Endothelial cell (in vitro differentiated cells): ENCODE results near the gene MACC1. TPM values are rescaled to one million over a fixed set of nuclear protein-coding genes. Genes with fewer than 3 reads are reported as not detected.
"Not testable (repeated sequence)": the region's sequence is repeated elsewhere in the genome, so short reads cannot be mapped to it uniquely, and the experiment has no call there.

ENCODE experiments used
- DNase-seq: peaks from one replicate; pipeline ENCODE4 v3.0.0; 2021; ENCODE audit warnings: low spot score
- H3K27ac Mint-ChIP-seq: one replicate; pipeline ENCODE4 v1.8.0; 2021; ENCODE audit warnings: mixed read lengths, inconsistent platforms; ENCODE audit not compliant: unreplicated experiment
- H3K27me3 Mint-ChIP-seq: one replicate; pipeline ENCODE4 v1.8.0; 2021; ENCODE audit warnings: mild to moderate bottlenecking, moderate library complexity, mixed read lengths, inconsistent platforms; ENCODE audit not compliant: unreplicated experiment
- H3K36me3 Mint-ChIP-seq: one replicate; pipeline ENCODE4 v1.8.0; 2021; ENCODE audit warnings: mild to moderate bottlenecking, low read depth, mixed read lengths, inconsistent platforms; ENCODE audit not compliant: unreplicated experiment
- H3K4me1 Mint-ChIP-seq: one replicate; pipeline ENCODE4 v1.8.0; 2021; ENCODE audit warnings: mild to moderate bottlenecking, mixed read lengths, inconsistent platforms; ENCODE audit not compliant: unreplicated experiment
- H3K4me3 Mint-ChIP-seq: one replicate; pipeline ENCODE4 v1.8.0; 2021; ENCODE audit warnings: mild to moderate bottlenecking, mixed read lengths, inconsistent platforms; ENCODE audit not compliant: unreplicated experiment
- H3K9me3 Mint-ChIP-seq: one replicate; pipeline ENCODE4 v1.8.0; 2021; ENCODE audit warnings: mixed read lengths, inconsistent platforms; ENCODE audit not compliant: unreplicated experiment
- total RNA-seq: library from RNA; stranded (reverse); fragmentation: NEBNext Ultra II Directional; extraction: Animal tissue kit (Norgen Biotek cat#: 25700); gene quantifications from one replicate; pipeline ENCODE4 v1.2.1, GENCODE V29; 2021; ENCODE audit not compliant: unreplicated experiment
- TF ChIP-seq, protein P1 (sequence below): fragments of 200-600 bp; sonication (generic); IDR thresholded peaks from one replicate; pipeline ENCODE4 v1.5.0; 2021; ENCODE audit warnings: antibody characterized with exemption; ENCODE audit not compliant: unreplicated experiment

MACC1 gene
- total RNA-seq, 1 donor from 2014 or later: 0.69 TPM

DNA sequence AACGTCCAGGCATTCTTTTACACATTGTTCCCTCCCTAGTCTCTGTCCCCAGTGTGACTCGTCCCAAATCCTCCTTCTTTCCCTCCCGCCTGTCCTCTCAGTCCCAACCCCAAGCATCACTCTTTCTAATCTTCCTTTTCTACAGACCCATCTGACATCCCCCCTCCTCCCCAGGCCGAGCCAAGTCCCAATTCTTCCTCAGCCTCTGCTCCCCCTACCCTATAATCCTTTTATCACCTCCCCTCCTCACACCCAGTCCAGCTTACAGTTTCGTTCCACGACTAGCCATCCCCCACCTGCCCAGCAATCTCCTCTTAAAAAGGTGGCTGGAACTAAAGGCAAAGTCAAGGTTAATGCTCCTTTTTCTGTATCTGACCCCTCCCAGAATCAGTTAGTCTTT is 95.1 kb downstream of the MACC1 start:
- Mint-ChIP-seq H3K9me3 (no peaks in the 10 kb centered on the region), H3K4me3 (peak overlapping the region; percentile 16), H3K27ac (peak overlapping the region; percentile 49), H3K27me3 (peaks cover 7% of the 10 kb centered on the region), H3K36me3 (no peaks in the 10 kb centered on the region), H3K4me1 (peaks cover 23% of the 10 kb centered on the region)
- DNase-seq: no peak
- TF ChIP-seq, protein P1, sequence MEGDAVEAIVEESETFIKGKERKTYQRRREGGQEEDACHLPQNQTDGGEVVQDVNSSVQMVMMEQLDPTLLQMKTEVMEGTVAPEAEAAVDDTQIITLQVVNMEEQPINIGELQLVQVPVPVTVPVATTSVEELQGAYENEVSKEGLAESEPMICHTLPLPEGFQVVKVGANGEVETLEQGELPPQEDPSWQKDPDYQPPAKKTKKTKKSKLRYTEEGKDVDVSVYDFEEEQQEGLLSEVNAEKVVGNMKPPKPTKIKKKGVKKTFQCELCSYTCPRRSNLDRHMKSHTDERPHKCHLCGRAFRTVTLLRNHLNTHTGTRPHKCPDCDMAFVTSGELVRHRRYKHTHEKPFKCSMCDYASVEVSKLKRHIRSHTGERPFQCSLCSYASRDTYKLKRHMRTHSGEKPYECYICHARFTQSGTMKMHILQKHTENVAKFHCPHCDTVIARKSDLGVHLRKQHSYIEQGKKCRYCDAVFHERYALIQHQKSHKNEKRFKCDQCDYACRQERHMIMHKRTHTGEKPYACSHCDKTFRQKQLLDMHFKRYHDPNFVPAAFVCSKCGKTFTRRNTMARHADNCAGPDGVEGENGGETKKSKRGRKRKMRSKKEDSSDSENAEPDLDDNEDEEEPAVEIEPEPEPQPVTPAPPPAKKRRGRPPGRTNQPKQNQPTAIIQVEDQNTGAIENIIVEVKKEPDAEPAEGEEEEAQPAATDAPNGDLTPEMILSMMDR: no peak

DNA sequence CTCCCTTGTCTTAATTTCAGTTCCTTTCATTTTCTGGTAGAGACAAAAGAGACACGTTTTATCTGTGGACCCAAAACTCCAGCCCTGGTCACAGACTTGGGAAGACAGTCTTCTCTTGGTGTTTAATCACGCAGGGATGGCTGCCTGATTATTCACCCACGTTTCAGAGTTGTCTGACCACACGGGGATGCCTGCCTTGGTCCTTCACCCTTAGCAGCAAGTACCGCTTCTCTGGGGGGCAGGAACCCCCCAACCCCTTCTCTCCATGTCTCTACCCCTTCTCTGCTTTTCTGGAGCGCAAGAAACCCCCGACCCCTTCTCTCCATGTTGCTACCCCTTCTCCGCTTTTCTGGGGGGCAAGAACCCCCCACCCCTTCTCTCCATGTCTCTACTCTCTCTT is 95.8 kb downstream of the MACC1 start:
- Mint-ChIP-seq H3K27ac (peak overlapping the region; percentile 80), H3K36me3 (no peaks in the 10 kb centered on the region), H3K9me3 (no peaks in the 10 kb centered on the region), H3K27me3 (peaks cover 7% of the 10 kb centered on the region), H3K4me3 (peak overlapping the region; percentile 74), H3K4me1 (peaks cover 18% of the 10 kb centered on the region)
- no peak for DNase-seq
- TF ChIP-seq, protein P1: no peak

DNA sequence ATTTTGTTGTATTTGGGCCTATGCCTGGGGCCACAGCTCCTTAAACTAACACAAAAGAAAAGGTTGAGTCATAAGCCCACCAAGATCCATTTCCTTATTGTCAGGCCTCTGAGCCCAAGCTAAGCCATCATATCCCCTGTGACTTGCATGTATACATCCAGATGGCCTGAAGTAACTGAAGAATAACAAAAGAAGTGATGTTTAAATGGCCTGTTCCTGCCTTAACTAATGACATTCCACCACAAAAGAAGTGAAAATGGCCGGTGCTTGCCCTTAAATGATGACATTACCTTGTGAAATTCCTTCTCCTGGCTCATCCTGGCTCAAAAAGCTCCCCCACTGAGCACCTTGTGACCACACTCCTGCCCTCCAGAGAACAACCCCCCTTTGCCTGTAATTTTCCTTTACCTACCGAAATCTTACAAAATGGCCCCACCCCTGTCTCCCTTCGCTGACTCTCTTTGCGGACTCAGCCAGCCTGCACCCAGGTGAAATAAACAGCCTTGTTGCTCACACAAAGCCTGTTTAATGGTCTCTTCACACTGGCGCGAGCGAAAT is 96.5 kb downstream of the MACC1 start:
- H3K9me3 Mint-ChIP-seq, DNase-seq, H3K36me3 Mint-ChIP-seq, H3K27me3 Mint-ChIP-seq: not testable (repeated sequence)
- Mint-ChIP-seq H3K27ac (peak overlapping the region; percentile 80), H3K4me1 (peaks cover 18% of the 10 kb centered on the region), H3K4me3 (peak overlapping the region; percentile 74)

DNA sequence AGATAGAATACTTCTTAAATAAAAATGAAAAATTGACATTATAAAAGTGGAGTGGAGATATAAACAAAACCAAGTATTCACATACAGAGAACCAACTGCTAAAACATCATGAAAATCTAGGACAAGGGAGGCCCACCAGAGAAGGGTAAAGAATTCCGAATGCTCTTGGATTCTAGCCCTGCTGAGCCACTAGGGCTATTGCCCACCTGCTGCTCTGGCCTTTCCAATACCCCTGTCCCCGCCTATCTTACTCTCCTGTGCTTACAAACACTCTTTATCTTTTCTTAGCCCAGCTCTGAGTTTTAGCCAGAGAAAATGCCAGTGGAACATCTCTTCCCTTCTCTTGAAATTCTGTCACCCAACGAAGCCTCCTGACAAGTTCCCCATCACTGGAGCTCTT is 100.3 kb downstream of the MACC1 start:
- TF ChIP-seq, protein P1: no peak
- H3K27me3 Mint-ChIP-seq: peaks cover 3% of the 10 kb centered on the region
- DNase-seq: no peak
- peaks cover 19% of the 10 kb centered on the region for H3K4me1 Mint-ChIP-seq
- H3K27ac Mint-ChIP-seq: no peak overlapping the region
- no peak overlapping the region for H3K4me3 Mint-ChIP-seq
- H3K36me3 Mint-ChIP-seq: no peaks in the 10 kb centered on the region
- H3K9me3 Mint-ChIP-seq: no peaks in the 10 kb centered on the region

DNA sequence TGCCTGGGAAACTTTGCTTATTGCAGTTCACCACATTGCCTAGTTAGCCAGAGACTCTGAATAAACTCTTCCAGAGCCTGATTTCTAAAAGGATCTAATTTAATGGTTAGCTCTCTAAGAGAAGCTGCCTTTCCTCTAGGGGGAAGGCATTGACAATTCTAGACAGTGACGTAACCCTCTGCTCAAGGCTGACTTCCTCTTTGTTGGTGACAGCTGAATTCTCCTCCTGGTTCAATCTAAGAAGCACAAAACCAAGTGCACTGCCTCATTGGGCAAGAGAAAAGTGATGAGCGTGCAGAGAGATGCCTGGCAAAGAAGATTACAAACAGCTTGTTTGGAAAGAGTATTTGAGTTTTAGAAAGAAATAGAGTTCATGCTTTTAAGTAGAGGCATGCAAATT is 102.7 kb downstream of the MACC1 start:
- TF ChIP-seq, protein P1: no peak
- Mint-ChIP-seq H3K27ac (peak overlapping the region; percentile 61), H3K36me3 (no peaks in the 10 kb centered on the region), H3K9me3 (no peaks in the 10 kb centered on the region), H3K27me3 (peaks cover 2% of the 10 kb centered on the region), H3K4me3 (no peak overlapping the region), H3K4me1 (peaks cover 7% of the 10 kb centered on the region)
- no peak for DNase-seq
